Common myeloid progenitor, CD34-positive (primary cell): ENCODE measurements around the gene SP6.

Source experiments
- CTCF ChIA-PET: fragments of 350-600 bp; sonication (Branson Sonifier 250); formaldehyde crosslinking; loops from one replicate; lab custom pipeline; 2021; ENCODE audit warnings: antibody characterized with exemption; lab: Charles Lee
- POLR2A ChIA-PET: fragments of 350-600 bp; sonication (Branson Sonifier 250); formaldehyde crosslinking; loops from one replicate; lab custom pipeline; 2021; ENCODE audit warnings: antibody characterized with exemption; lab: Charles Lee
- DNase-seq, 3 donors: peaks; one replicate each; pipeline versions ENCODE4 v3.0.0 to v3.0.0-alpha.2; 2013
- H3K27ac ChIP-seq, 2 experiments: 1 replicate in 1 of 2; 2 replicates in 1 of 2; pipeline ENCODE4 v1.7.0; 2013; ENCODE audit warnings: inconsistent platforms in 2 of 2, low read length in 2 of 2, mild to moderate bottlenecking in 2 of 2, low read depth in 1 of 2, moderate library complexity in 1 of 2; ENCODE audit not compliant: severe bottlenecking in 2 of 2, insufficient read depth in 1 of 2, poor library complexity in 1 of 2
- H3K27me3 ChIP-seq, 5 experiments: replicated peaks in 2 of 5; 1 replicate in 3 of 5; 2 replicates in 2 of 5; pipeline versions ENCODE4 v1.6.1 to v1.7.0; 2013; ENCODE audit warnings: low read length in 4 of 5, mild to moderate bottlenecking in 2 of 5, moderate library complexity in 2 of 5, inconsistent platforms in 1 of 5; ENCODE audit not compliant: insufficient read depth in 5 of 5, control insufficient read depth in 4 of 5
- H3K36me3 ChIP-seq, 4 experiments: 1 replicate in 2 of 4; 2 replicates in 2 of 4; pipeline versions ENCODE4 v1.6.1 to v1.7.0; 2013; ENCODE audit warnings: low read length in 3 of 4, control low read depth in 1 of 4, mild to moderate bottlenecking in 1 of 4; ENCODE audit not compliant: control insufficient read depth in 4 of 4, insufficient read depth in 4 of 4
- H3K4me1 ChIP-seq, 4 experiments: 1 replicate in 3 of 4; 2 replicates in 1 of 4; pipeline versions ENCODE4 v1.6.1 to v1.7.1; 2013; ENCODE audit warnings: low read length in 3 of 4, mild to moderate bottlenecking in 3 of 4, control low read depth in 1 of 4, inconsistent platforms in 1 of 4, moderate library complexity in 1 of 4; ENCODE audit not compliant: control insufficient read depth in 4 of 4, insufficient read depth in 4 of 4; ENCODE audit errors: control extremely low read depth in 1 of 4
- H3K4me3 ChIP-seq, 7 experiments: 1 replicate in 4 of 7; 2 replicates in 3 of 7; pipeline versions ENCODE4 v1.5.1 to v1.7.0; 2013; ENCODE audit warnings: mild to moderate bottlenecking in 7 of 7, low read length in 6 of 7, moderate library complexity in 6 of 7, inconsistent platforms in 2 of 7, low read depth in 2 of 7, control low read depth in 1 of 7; ENCODE audit not compliant: insufficient read depth in 4 of 7, control insufficient read depth in 1 of 7; ENCODE audit errors: extremely low read depth in 1 of 7
- H3K9me3 ChIP-seq, 5 experiments: 1 replicate in 4 of 5; 2 replicates in 1 of 5; pipeline versions ENCODE4 v1.6.1 to v1.7.1; 2013; ENCODE audit warnings: low read length in 4 of 5, mild to moderate bottlenecking in 2 of 5, inconsistent platforms in 1 of 5, low read depth in 1 of 5, moderate library complexity in 1 of 5; ENCODE audit not compliant: control insufficient read depth in 4 of 5, insufficient read depth in 2 of 5; ENCODE audit errors: control extremely low read depth in 1 of 5
- WGBS: methylation state at CpG from one replicate; pipeline ENCODE4 v1.1.5; 2013; ENCODE audit not compliant: insufficient coverage; 5-methylcytosine and 5-hydroxymethylcytosine counted together

SP6 gene

DNA sequence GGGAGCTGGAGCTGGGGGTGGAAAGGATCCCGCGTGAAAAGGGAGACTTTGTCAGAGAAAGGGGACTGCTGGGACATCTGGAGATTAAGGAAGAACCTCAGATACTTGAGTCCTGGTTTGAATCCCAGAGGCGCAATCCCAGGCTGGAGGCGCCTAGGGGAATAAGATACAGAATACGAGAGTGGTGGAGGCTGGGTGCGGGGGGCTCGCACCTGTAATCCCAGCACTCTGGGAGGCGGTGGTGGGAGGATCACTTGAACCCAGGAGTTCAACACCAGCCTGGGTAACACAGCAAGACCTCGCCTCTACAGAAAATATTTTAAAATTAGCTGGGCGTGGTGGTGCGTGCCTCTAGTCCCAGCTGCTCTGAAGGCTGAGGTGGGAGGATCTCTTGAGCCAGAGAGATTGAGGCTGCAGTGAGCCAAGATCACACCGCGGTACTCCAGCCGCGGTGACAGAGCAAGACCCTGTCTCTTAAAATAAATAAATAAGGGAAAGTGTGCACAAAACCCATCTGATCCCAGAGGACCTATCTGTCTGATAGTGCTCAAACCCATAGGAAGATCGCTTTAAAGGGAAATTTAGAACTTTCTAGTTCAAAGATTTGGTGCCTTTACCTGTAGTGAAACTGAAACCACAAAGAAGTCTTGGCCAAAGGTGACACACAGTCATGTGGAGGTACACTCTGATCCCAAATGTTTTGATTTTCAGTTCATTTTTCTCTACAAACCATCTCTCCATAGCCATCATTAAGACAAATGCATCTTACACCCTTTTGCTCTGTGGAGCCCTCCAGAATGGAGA, 9.3 kb downstream of the SP6 start:
- ChIA-PET POLR2A (interaction anchor here (1.0 to 1.2 kb wide), 2 partner anchors 10 to 54 kb away, joined by 4 to 9 read pairs; partner anchors contain the start of genes LRRC46, MRPL10 and SP2), CTCF (interaction anchor here (0.8 to 22.9 kb wide), 16 partner anchors 9 to 177 kb away, joined by 3 to 575 read pairs (median 4); partner anchors contain the start of genes CDK5RAP3, LRRC46, MRPL10 and OSBPL7)
- 70% methylated on average over 12 of the region's 16 CpGs for WGBS
- H3K27ac ChIP-seq: no peak overlapping the region
- H3K27me3 ChIP-seq: peaks cover 5 to 23% (median 13%) of the 10 kb centered on the region in 5 experiments
- H3K9me3 ChIP-seq: no peaks in the 10 kb centered on the region
- H3K4me1 ChIP-seq: peaks cover 0 to 25% (median 19%) of the 10 kb centered on the region in 4 experiments
- peak overlapping the region in 3 of 7 experiments; percentile 90 to 98 (median 93) for H3K4me3 ChIP-seq
- no peak for DNase-seq
- H3K36me3 ChIP-seq: peaks cover 0 to 25% (median 19%) of the 10 kb centered on the region in 4 experiments

- Histone ChIP-seq H3K27me3 (peaks cover under 1 to 15% (median 6%) of the 10 kb centered on the region in 5 experiments), H3K27ac (peak within 1 kb of the TSS in 1 of 2 experiments; percentile 75), H3K4me1 (peaks cover 0 to 26% (median 17%) of the 10 kb centered on the region in 4 experiments), H3K4me3 (peak within 1 kb of the TSS; percentile 77 to 98 (median 91)), H3K9me3 (no peaks in the 10 kb centered on the region), H3K36me3 (peaks cover 0 to 32% (median 22%) of the 10 kb centered on the region in 4 experiments)
- under 1% methylated on average over 52 of the region's 55 CpGs for WGBS
- CTCF ChIA-PET: interaction anchor here (0.7 to 22.9 kb wide), 16 partner anchors 9 to 178 kb away, joined by 3 to 575 read pairs (median 4); partner anchors contain the start of genes LRRC46, MRPL10, OSBPL7 and SP2
- DNase-seq: peak; percentile 83 to 85 (median 84)
- POLR2A ChIA-PET: interaction anchor here (1.0 to 1.2 kb wide), 2 partner anchors 10 to 55 kb away, joined by 4 to 9 read pairs; partner anchors contain the start of genes LRRC46, MRPL10 and SP2
These were observed 10.0 kb downstream of the SP6 start, which contains the start of gene SCRN2 for GRCh38 chr17:47840742-47841487. TSS of gene SCRN2 (minus strand) at chr17:47841273. CDS start at chr17:47840843, 430 bp downstream.

GRCh38 chr17:47840001-47840741, 10.8 kb downstream of the SP6 start:
- ChIA-PET CTCF (interaction anchor here (0.7 to 22.9 kb wide), 11 partner anchors 8 to 177 kb away, joined by 3 to 575 read pairs (median 4); partner anchors contain the start of genes LRRC46, MRPL10, OSBPL7 and SP2), POLR2A (interaction anchor here (1.0 to 1.2 kb wide), 2 partner anchors 9 to 55 kb away, joined by 4 to 9 read pairs; partner anchors contain the start of genes LRRC46, MRPL10 and SP2)
- Histone ChIP-seq H3K9me3 (no peaks in the 10 kb centered on the region), H3K4me3 (peak overlapping the region; percentile 77 to 98 (median 91)), H3K27ac (peak overlapping the region in 1 of 2 experiments; percentile 75), H3K27me3 (peaks cover 0 to 8% (median 2%) of the 10 kb centered on the region in 5 experiments), H3K4me1 (peaks cover 0 to 32% (median 21%) of the 10 kb centered on the region in 4 experiments), H3K36me3 (peaks cover 0 to 38% (median 25%) of the 10 kb centered on the region in 4 experiments)
- DNase-seq: no peak
- 44% methylated on average over 9 of the region's 17 CpGs for WGBS

- Histone ChIP-seq H3K4me3 (no peak overlapping the region), H3K4me1 (peaks cover 5 to 40% (median 32%) of the 10 kb centered on the region in 4 experiments), H3K9me3 (no peaks in the 10 kb centered on the region), H3K36me3 (peaks cover 0 to 38% (median 25%) of the 10 kb centered on the region in 4 experiments), H3K27ac (no peak overlapping the region), H3K27me3 (peaks cover 0 to under 1% (median 0%) of the 10 kb centered on the region in 5 experiments)
- ChIA-PET CTCF (interaction anchor here (1.4 to 22.9 kb wide), 3 partner anchors 9 to 49 kb away, joined by 4 to 575 read pairs (median 13); partner anchors contain the start of genes SP2 and SP6), POLR2A (no interaction called here)
- 88% methylated on average over 3 of the region's 5 CpGs for WGBS
- DNase-seq: no peak
These were observed 11.9 kb downstream of the SP6 start for GRCh38 chr17:47839071-47839470.

GRCh38 chr17:47838636-47839035, 12.3 kb downstream of the SP6 start:
- H3K4me3 ChIP-seq: no peak overlapping the region
- no peak for DNase-seq
- peaks cover 0 to 38% (median 25%) of the 10 kb centered on the region in 4 experiments for H3K36me3 ChIP-seq
- POLR2A ChIA-PET: no interaction called here
- CTCF ChIA-PET: interaction anchor here (1.4 to 22.9 kb wide), 3 partner anchors 9 to 50 kb away, joined by 4 to 575 read pairs (median 13); partner anchors contain the start of gene SP2
- H3K27me3 ChIP-seq: no peaks in the 10 kb centered on the region
- H3K9me3 ChIP-seq: no peaks in the 10 kb centered on the region
- 98% methylated on average over 8 of the region's 13 CpGs for WGBS
- no peak overlapping the region for H3K27ac ChIP-seq
- H3K4me1 ChIP-seq: peaks cover 5 to 40% (median 32%) of the 10 kb centered on the region in 4 experiments
